Astrocyte (in vitro differentiated cells and primary cell): ENCODE measurements around the gene SYAP1.

Experiments used
- EZH2 ChIP-seq: IDR thresholded peaks from 2 replicates; pipeline ENCODE4 v1.6.1; 2012; ENCODE audit warnings: mild to moderate bottlenecking, low read length, inconsistent platforms; ENCODE audit not compliant: insufficient read depth
- TF ChIP-seq, protein P1 (sequence below): IDR thresholded peaks from 2 replicates; pipeline ENCODE4 v1.5.1; 2011; ENCODE audit warnings: low read depth, mild to moderate bottlenecking, inconsistent platforms, low read length, moderate library complexity; ENCODE audit not compliant: insufficient read depth

DNA sequence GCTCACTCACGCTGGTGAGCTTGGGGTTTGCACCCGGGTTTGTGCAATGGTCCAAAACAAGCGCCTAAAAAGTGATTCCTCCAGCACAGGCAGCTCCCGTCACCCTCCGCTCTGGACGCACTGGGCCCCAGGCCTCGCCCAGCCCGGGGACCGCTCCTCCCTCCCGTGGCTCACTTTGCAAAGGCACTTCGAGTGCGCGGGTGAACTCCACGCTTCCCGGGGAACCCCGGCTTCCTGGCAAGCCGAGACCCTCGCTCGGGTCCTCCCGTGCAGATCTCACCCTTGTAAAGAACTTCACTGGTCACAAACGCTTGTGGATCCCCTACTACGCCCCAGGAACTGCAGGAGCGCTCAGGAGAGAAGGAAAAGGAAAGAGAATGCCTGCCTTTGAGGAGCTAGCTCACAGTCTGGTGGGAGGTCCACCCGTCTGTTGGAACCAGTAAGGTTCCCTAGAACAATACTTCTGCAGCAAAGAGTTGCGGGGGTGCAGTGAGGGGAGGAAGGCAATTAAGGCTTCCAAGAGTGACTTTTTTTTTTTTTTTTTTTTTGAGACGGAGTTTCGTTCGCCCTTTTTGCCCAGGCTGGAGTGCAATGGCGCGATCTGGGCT is 6.8 kb upstream of the SYAP1 start, which contains the start of gene CTPS2:
- TF ChIP-seq, protein P1, sequence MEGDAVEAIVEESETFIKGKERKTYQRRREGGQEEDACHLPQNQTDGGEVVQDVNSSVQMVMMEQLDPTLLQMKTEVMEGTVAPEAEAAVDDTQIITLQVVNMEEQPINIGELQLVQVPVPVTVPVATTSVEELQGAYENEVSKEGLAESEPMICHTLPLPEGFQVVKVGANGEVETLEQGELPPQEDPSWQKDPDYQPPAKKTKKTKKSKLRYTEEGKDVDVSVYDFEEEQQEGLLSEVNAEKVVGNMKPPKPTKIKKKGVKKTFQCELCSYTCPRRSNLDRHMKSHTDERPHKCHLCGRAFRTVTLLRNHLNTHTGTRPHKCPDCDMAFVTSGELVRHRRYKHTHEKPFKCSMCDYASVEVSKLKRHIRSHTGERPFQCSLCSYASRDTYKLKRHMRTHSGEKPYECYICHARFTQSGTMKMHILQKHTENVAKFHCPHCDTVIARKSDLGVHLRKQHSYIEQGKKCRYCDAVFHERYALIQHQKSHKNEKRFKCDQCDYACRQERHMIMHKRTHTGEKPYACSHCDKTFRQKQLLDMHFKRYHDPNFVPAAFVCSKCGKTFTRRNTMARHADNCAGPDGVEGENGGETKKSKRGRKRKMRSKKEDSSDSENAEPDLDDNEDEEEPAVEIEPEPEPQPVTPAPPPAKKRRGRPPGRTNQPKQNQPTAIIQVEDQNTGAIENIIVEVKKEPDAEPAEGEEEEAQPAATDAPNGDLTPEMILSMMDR: no peak
- no peak for TF ChIP-seq EZH2
